HG03135 (cell line): ENCODE measurements around the gene TCEA3.
"Not testable (repeated sequence)": the region's sequence is repeated elsewhere in the genome, so short reads cannot be mapped to it uniquely, and the experiment has no call there.

Source experiments
- ATAC-seq: cut with Tn5 transposase; IDR thresholded peaks from one replicate; pipeline ENCODE4 v1.9.1; 2021; ENCODE audit warnings: mild to moderate bottlenecking, moderate library complexity; ENCODE audit not compliant: unreplicated experiment

The TCEA3 gene

DNA sequence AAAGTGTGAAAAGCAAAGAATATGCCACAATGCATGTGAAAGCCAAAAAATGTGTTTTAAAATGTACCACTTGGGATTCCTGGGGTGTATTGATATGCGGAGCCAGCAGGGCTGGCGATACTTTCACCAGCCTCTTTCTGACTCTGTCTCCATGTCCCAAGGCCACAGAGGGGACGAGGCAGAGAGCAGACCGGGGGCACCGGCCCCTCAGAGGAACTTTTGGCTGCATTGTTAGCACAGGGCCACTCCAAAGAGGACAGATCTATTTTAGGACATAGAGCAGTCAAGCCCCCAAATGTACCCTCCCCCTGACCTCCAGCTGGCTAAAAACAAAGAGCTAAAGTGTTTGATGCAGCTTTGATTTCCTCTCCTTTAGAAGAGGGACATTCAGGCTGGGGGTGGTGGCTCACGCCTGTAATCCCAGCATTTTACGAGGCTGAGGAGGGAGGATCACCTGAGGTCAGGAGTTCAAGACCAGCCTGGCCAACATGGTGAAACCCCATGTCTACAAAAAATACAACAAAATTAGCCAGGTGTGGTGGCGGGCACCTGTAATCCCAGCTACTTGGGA, 29.3 kb downstream of the TCEA3 start:
- no peak for ATAC-seq

- ATAC-seq, result no peak
These were observed 29.9 kb downstream of the TCEA3 start for GRCh38 chr1:23394684-23395083.

GRCh38 chr1:23394181-23394580, 30.4 kb downstream of the TCEA3 start:
- no peak for ATAC-seq

- no peak for ATAC-seq
These were observed 30.8 kb downstream of the TCEA3 start for GRCh38 chr1:23393706-23394105.

GRCh38 chr1:23392125-23392855, 32.3 kb downstream of the TCEA3 start:
- no peak for ATAC-seq

GRCh38 chr1:23389837-23390321, 34.7 kb downstream of the TCEA3 start:
- ATAC-seq, result no peak

- ATAC-seq, result no peak
These were observed 37.1 kb downstream of the TCEA3 start for GRCh38 chr1:23387494-23387893.

GRCh38 chr1:23385119-23385621, 39.4 kb downstream of the TCEA3 start:
- ATAC-seq, result no peak

- no peak for ATAC-seq
These were observed 40.1 kb downstream of the TCEA3 start for GRCh38 chr1:23384312-23385058.

DNA sequence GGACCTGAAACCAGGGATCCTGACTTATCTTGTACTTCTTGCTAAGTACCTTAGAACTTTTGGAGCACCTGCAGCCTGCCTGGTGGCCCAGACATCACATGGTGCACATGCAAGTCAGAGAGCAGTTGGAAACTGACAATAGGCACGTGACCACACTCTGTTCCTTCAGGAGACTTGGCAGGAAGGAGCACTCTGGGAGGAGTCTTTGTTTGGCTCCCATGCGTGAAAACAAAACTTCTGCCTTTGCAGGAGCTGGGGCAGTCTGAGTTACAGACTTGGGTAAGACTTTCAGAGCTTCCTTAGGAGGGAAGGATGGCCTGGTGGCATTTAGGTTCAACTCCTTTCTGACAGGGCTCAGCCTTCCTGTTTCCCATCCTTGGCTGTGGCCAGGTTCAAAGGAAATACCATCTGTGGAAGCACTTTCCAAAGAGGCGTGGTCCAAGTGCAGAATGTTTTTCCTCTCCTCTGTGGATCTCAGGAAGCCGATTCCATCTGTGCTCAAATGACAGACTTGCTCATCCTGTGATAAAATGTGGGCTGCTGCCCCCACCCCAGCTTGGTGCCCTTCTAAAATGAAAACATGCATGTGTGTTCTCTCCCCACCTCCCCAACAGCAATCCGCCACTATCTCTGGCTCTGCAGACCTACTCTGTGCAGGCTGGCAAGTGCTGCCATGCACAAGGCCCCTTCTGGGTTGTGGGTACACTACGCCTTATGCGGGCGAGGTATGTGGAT, 40.8 kb downstream of the TCEA3 start:
- ATAC-seq, result no peak

DNA sequence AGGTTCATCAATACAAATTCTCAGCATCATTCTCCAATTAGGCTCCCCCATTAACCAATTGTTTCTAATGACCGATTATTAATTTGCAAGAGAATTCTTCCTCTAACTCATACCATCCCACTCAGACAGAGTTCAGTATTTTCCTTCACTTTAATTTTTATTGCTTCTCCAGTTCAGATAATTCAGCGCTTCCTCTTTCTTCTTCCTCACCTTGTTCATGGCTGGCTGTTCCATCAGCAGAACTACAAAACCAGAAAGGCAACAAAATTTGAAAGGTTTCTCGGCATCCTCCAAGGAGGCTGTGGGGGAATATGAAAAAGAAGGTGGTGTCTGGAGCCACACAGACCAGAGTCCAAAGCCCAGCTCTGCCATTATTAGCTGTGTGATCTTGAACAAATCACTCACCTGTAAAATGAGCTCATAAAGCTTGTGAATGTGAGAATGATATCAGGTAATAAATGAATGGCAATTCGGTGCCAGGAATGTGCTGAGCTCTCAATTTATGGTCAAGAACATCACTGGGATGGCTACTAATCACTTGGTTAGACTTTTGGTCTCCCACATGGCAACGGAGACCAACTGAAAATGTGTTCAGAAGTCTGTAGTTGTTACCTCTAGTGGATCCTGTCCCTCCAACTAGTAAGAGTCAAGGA, 43.2 kb downstream of the TCEA3 start:
- ATAC-seq, result no peak

GRCh38 chr1:23380719-23381118, 43.8 kb downstream of the TCEA3 start:
- ATAC-seq, result no peak

- ATAC-seq, result not testable (repeated sequence)
These were observed 44.3 kb downstream of the TCEA3 start for GRCh38 chr1:23380236-23380635.

GRCh38 chr1:23376890-23377811, 47.4 kb downstream of the TCEA3 start:
- ATAC-seq, result no peak

DNA sequence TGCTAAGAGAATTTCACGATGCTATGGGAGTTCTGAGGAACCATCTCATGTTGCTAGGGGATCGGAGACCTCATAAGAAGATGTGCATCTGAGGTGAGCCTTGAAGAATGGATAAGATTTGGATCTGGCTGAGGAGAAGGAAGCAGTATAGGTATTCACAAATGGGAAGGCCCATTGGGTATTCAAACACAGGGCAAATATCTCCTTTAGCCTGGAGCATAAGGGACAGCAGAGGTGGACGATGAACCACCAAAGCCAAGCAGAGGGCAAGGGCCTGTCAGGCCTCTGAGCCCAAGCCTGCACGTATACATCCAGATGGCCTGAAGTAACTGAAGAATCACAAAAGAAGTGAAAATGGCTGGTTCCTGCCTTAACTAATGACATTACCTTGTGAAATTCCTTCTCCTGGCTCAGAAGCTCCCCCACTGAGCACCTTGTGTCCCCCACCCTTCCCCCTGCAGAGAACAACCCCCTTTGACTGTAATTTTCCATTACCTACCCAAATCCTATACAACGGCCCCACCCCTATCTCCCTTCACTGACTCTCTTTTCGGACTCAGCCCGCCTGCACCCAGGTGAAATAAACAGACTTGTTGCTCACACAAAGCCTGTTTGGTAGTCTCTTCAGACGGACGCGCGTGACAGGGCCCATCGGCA, 50.3 kb downstream of the TCEA3 start:
- not testable (repeated sequence) for ATAC-seq

GRCh38 chr1:23371987-23372880, 52.3 kb downstream of the TCEA3 start:
- ATAC-seq, result no peak

GRCh38 chr1:23370709-23371584, 53.6 kb downstream of the TCEA3 start:
- ATAC-seq, result no peak
